Activated naive CD8-positive, alpha-beta T cell treated with anti-CD3 and anti-CD28 coated beads, Interleukin-2, amount 50 U/mL, for 24 hours (primary cell): Measurements from ENCODE around the gene CNIH1.
"Not testable (repeated sequence)": the region's sequence is repeated elsewhere in the genome, so short reads cannot be mapped to it uniquely, and the experiment has no call there.

Experiments
- ATAC-seq: fragments of 150-1000 bp; cut with Tn5 transposase; one replicate; pipeline ENCODE4 v1.10.0; 2021
- DNase-seq: peaks from one replicate; pipeline ENCODE4 v3.0.0; 2021
- H3K27ac Mint-ChIP-seq: one replicate; pipeline ENCODE4 v1.8.0; 2021; ENCODE audit warnings: mild to moderate bottlenecking, mixed read lengths
- H3K27me3 Mint-ChIP-seq: one replicate; pipeline ENCODE4 v1.8.0; 2021; ENCODE audit warnings: mixed read lengths
- H3K36me3 Mint-ChIP-seq: one replicate; pipeline ENCODE4 v1.8.0; 2021; ENCODE audit warnings: low read depth, mixed read lengths
- H3K4me1 Mint-ChIP-seq: one replicate; pipeline ENCODE4 v1.8.0; 2021; ENCODE audit warnings: mixed read lengths
- H3K4me3 Mint-ChIP-seq: one replicate; pipeline ENCODE4 v1.8.0; 2021; ENCODE audit warnings: mild to moderate bottlenecking, moderate library complexity, mixed read lengths
- H3K9me3 Mint-ChIP-seq: one replicate; pipeline ENCODE4 v1.8.0; 2021; ENCODE audit warnings: mixed read lengths

CNIH1 gene

DNA sequence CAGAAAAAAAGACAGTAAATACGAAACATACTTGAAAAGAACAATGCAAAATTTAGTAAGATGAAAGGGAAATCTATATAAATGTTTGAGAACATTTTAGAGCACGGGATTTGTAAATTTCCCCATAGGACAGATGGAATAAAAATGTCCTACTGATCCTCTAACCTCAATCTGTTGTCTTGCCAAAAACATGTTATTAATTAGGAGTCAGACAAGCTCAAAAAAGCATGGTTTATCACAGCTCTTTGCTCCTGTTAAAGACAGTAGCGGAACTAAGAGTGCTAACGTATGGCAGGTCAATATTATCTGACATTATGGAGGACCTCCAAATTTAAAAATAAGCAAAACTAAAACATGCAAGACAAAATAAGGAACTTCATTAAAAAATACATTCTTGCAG lies 34.7 kb upstream of the CNIH1 start:
- Mint-ChIP-seq H3K9me3 (no peaks in the 10 kb centered on the region), H3K27ac (no peak overlapping the region), H3K4me1 (peaks cover 16% of the 10 kb centered on the region), H3K27me3 (no peaks in the 10 kb centered on the region), H3K36me3 (peaks cover 37% of the 10 kb centered on the region), H3K4me3 (no peak overlapping the region)
- ATAC-seq = no peak
- no peak for DNase-seq

DNA sequence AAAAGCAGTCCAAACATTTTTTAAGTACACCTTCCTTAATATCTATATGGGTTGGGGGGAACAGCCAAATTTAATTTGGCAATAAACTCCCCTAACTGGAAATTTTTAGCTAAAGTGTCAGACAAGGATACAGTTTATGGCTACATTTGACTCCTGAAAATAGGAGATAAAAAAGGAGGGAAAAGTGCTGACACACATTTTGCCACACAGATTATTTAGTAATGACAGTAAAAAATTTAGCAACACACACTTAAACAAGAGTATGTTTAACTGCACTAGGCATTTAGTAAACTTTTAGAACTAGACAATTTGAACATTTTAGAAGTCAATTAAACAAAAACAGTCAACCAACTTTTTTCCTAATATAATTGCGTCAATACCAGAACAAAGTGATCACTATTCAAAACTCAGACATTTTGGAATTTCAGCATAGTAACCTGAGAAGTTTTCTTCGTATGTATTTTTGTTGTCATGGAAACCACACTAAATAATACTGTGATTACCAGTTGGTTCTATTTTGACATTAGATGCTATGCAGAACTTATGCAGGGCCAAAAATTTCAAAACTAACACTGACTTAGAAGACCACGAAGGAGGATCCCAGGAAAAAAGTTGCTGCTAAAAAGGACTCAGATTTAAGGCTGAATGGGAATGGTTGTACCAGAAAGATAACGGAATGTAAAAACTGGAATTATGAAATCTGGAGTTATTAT lies 34.2 kb upstream of the CNIH1 start:
- peaks cover 36% of the 10 kb centered on the region for H3K36me3 Mint-ChIP-seq
- H3K4me1 Mint-ChIP-seq = peaks cover 16% of the 10 kb centered on the region
- no peak for DNase-seq
- H3K9me3 Mint-ChIP-seq = no peaks in the 10 kb centered on the region
- H3K27me3 Mint-ChIP-seq = no peaks in the 10 kb centered on the region
- no peak for ATAC-seq
- no peak overlapping the region for H3K4me3 Mint-ChIP-seq
- H3K27ac Mint-ChIP-seq = no peak overlapping the region

DNA sequence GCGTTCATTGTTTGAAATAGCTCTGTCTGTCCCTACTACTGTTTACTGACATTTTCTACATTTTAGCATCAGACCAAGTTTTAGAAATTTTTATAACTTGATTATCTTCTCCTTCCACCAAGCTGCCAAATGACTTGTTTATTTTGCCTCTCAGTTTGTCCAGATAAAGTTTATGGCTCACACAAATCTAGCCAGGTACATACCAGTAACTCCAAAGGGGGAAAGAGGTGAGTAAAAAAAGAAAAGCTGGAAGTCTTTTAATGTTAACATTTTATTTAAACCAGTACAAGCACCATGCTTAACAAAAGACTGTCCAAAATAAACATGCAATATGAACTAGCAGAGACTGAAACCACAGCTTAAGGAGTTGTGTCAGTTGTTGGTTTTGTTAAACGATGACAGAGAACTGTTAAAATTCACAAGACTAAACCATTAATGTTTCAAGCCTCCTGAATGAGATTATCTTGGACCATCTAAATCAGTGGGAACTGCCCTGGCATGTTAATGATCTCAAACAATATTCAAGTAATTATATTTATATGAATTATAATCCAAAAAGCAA lies 33.1 kb upstream of the CNIH1 start:
- H3K27ac Mint-ChIP-seq = no peak overlapping the region
- DNase-seq (no peak), ATAC-seq (no peak)
- H3K4me1 Mint-ChIP-seq = peaks cover 16% of the 10 kb centered on the region
- H3K27me3 Mint-ChIP-seq = no peaks in the 10 kb centered on the region
- H3K9me3 Mint-ChIP-seq = no peaks in the 10 kb centered on the region
- H3K36me3 Mint-ChIP-seq = peaks cover 30% of the 10 kb centered on the region
- no peak overlapping the region for H3K4me3 Mint-ChIP-seq

DNA sequence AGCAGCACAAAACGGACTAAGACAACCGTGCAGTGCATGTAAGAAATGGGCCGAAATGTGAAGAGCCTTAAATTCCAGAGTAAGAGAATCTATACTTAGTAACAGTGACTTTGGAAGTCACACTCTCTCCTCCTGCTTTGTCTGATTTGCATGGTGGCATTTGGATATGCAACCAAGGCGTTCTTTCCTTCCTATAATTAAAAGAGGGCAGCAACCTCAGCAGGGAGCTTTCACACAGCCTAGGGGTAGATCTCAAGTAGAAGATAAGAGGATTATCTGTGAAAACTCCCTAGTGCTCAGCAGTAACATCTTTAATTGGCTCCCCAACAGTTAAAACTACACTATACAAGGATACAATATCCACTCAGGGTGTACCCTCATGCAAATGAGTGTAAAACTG lies 31.1 kb upstream of the CNIH1 start:
- Mint-ChIP-seq H3K4me1 (peaks cover 11% of the 10 kb centered on the region), H3K36me3 (peaks cover 34% of the 10 kb centered on the region), H3K27ac (no peak overlapping the region), H3K9me3 (peaks cover 9% of the 10 kb centered on the region), H3K27me3 (no peaks in the 10 kb centered on the region), H3K4me3 (no peak overlapping the region)
- ATAC-seq = no peak
- no peak for DNase-seq

DNA sequence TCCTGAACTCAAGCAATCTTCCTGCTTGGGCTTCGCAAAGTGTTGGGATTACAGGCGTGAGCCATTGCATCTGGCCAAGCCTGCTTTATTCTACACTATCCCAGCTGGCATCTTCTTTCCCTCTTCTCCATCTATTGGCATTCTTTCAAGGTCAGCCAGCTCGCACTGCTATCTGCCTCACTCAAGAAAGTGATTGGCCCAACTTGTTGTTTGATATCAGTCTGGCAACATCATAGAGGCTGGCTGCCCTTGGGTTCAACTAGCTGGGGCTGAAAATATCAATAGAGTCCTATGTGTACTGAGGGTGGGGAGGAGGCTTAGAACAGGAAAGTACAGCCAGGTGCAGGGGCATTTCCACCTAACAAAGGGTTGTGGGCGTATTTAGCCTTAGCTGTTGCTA lies 30.5 kb upstream of the CNIH1 start:
- DNase-seq = no peak
- H3K9me3 Mint-ChIP-seq = peaks cover 10% of the 10 kb centered on the region
- no peak overlapping the region for H3K4me3 Mint-ChIP-seq
- no peak overlapping the region for H3K27ac Mint-ChIP-seq
- no peaks in the 10 kb centered on the region for H3K27me3 Mint-ChIP-seq
- ATAC-seq = no peak
- H3K4me1 Mint-ChIP-seq = peaks cover 7% of the 10 kb centered on the region
- H3K36me3 Mint-ChIP-seq = peaks cover 31% of the 10 kb centered on the region

DNA sequence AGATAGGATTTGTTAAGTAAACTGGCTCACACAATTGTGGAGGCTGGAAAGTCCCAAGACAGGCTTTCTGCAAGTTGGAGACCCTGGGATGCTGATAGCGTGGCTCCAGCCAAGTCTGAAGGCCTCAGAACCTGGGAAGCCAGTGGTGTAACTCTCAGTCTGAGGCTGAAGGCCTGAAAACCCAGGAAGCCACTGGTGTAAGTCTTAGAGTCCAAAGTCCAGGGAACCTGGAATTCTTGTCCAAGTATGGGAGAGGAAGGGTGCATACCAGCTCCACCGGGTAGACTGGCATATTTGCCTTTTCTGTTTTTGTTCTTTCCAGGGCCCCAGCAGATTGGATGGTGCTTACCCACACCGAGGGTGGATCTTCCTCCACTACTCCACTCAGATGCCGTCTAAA lies 29.5 kb upstream of the CNIH1 start:
- Mint-ChIP-seq H3K9me3 (peaks cover 10% of the 10 kb centered on the region), H3K4me1 (peaks cover 2% of the 10 kb centered on the region), H3K27me3 (no peaks in the 10 kb centered on the region), H3K27ac (no peak overlapping the region), H3K36me3 (peaks cover 26% of the 10 kb centered on the region), H3K4me3 (no peak overlapping the region)
- no peak for DNase-seq
- ATAC-seq = no peak

DNA sequence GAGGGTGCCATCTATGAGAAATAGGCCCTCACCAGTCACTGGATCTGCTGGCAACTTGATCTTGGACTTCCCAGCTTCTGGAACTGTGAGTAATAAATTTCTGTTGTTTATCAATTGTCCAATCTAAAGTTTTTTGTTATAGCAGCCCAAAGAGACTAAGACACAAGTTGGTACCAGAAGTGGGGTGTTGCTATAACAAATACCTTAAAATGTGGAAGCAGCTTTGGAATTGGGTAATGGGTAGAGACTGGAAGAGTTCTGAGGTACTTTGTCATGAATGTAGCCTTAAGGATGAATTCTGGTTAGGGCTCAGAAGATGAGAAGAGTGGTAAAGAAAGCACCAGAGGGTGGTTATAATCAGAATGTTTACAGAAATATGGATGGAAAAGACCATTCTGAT lies 26.1 kb upstream of the CNIH1 start:
- Mint-ChIP-seq H3K27ac (no peak overlapping the region), H3K4me3 (no peak overlapping the region)
- ATAC-seq = no peak

DNA sequence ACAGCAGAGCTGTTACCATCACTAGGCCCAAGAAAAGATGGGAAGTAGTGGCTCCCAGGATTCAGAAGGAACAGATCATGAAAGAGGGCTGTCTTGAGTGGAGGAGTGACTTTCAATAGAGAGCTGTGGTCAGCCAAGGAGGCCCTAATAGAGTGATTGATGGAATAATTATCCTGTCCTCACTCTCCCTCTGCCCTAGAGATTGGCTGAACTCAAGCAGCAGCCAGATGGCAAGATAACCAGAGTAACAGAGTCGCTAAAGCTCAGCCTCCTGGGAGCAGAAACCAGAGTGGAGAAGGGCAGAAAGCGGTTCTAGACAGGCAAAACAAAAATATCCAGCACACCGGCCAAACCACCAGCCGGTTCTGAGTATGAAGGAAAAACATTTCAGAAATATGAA lies 24.5 kb upstream of the CNIH1 start:
- no peak overlapping the region for H3K4me3 Mint-ChIP-seq
- ATAC-seq = no peak
- peaks cover 13% of the 10 kb centered on the region for H3K4me1 Mint-ChIP-seq
- no peak for DNase-seq
- H3K27ac Mint-ChIP-seq = no peak overlapping the region
- H3K36me3 Mint-ChIP-seq = peaks cover 15% of the 10 kb centered on the region
- peaks cover 10% of the 10 kb centered on the region for H3K9me3 Mint-ChIP-seq
- no peaks in the 10 kb centered on the region for H3K27me3 Mint-ChIP-seq

More for the DNA sequence above, 26.1 kb upstream of the CNIH1 start:
- Mint-ChIP-seq H3K4me1 (peaks cover 6% of the 10 kb centered on the region), H3K36me3 (peaks cover 15% of the 10 kb centered on the region), H3K27me3 (no peaks in the 10 kb centered on the region), H3K9me3 (peaks cover 10% of the 10 kb centered on the region)
- DNase-seq = no peak

DNA sequence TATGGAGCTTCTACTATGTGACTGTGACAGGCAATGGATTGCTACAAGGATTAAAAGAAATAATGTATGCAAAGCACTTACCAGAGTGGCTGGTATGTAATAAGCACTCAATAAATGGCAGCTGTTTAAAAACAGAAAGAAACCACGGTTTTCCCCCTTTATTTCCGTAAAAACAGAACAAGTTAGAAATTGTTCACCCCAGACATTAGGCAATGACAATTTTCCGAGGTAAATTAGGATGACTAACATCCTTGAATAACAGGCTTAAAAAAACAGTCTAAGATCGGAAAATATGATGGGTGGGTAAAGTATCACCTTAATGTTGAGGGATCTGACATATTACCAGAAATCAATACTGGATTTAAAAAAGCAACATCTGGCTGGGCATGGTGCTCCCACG lies 20.9 kb upstream of the CNIH1 start:
- peaks cover 13% of the 10 kb centered on the region for H3K4me1 Mint-ChIP-seq
- no peaks in the 10 kb centered on the region for H3K27me3 Mint-ChIP-seq
- ATAC-seq (peak; percentile 73), DNase-seq (no peak)
- H3K27ac Mint-ChIP-seq = peak overlapping the region; percentile 66
- peaks cover 7% of the 10 kb centered on the region for H3K36me3 Mint-ChIP-seq
- peaks cover 6% of the 10 kb centered on the region for H3K9me3 Mint-ChIP-seq
- no peak overlapping the region for H3K4me3 Mint-ChIP-seq

DNA sequence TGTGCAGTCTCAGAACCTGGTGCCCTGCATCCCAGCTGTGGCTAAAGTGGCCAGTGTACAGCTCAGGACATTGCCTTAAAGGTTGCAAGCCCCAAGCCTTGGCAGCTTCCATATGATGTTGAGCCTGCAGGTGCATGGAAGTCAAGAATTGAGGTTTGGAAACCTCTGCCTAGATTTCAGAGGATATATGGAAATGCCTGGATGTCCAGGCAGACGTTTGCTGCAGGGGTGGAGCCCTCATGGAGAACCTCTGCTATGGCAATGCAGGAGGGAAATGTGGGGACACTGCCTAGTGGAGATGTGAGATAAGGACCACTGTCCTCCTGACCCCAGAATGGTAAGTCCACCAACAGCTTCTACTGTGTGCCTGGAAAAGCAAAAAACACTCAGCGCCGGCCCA lies 17.9 kb upstream of the CNIH1 start:
- peaks cover 13% of the 10 kb centered on the region for H3K4me1 Mint-ChIP-seq

DNA sequence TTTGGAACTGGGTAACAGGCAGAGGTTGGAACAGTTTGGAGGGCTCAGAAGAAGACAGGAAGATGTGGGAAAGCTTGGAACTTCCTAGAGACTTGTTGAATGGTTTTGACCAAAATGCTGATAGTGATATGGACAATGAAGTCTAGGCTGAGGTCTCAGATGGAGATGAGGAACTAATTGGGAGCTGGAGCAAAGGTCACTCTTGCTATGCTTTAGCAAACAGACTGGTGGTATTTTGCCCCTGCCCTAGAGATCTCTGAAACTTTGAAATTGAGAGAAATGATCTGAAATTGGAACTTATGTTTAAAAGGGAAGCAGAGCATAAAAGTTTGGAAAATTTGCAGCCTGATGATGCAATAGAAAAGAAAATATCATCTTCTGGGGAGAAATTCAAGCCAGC lies 17.4 kb upstream of the CNIH1 start:
- not testable (repeated sequence) for H3K27me3 Mint-ChIP-seq, H3K4me3 Mint-ChIP-seq, H3K27ac Mint-ChIP-seq, ATAC-seq, H3K9me3 Mint-ChIP-seq, DNase-seq, H3K36me3 Mint-ChIP-seq
- H3K4me1 Mint-ChIP-seq = peaks cover 13% of the 10 kb centered on the region

More for the DNA sequence above, 17.9 kb upstream of the CNIH1 start:
- H3K27ac Mint-ChIP-seq = no peak overlapping the region
- no peak for DNase-seq
- no peaks in the 10 kb centered on the region for H3K27me3 Mint-ChIP-seq
- no peak for ATAC-seq
- H3K36me3 Mint-ChIP-seq = peaks cover 7% of the 10 kb centered on the region
- H3K9me3 Mint-ChIP-seq = peaks cover 6% of the 10 kb centered on the region
- no peak overlapping the region for H3K4me3 Mint-ChIP-seq

DNA sequence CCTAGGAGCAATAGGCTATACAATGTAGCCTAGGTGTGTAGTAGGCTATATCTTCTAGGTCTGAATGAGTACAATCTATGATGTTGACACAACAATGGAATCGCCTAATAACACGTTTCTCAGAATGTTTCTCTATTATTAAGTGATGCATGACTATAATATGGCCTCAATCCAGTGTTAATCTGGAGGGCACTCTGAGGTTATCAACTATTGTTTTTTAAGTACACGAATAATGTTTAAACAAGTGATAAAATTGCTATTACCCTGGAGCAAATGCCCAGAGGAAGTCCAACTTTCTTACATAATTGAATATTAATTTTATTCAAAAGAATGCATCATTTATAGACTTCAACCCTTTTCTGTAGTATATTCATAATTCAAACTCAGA lies 16.4 kb upstream of the CNIH1 start:
- no peak overlapping the region for H3K27ac Mint-ChIP-seq
- no peak overlapping the region for H3K4me3 Mint-ChIP-seq
- DNase-seq (no peak), ATAC-seq (no peak)
- H3K27me3 Mint-ChIP-seq = no peaks in the 10 kb centered on the region
- H3K4me1 Mint-ChIP-seq = peaks cover 11% of the 10 kb centered on the region
- H3K9me3 Mint-ChIP-seq = peaks cover 6% of the 10 kb centered on the region
- H3K36me3 Mint-ChIP-seq = peaks cover 7% of the 10 kb centered on the region

DNA sequence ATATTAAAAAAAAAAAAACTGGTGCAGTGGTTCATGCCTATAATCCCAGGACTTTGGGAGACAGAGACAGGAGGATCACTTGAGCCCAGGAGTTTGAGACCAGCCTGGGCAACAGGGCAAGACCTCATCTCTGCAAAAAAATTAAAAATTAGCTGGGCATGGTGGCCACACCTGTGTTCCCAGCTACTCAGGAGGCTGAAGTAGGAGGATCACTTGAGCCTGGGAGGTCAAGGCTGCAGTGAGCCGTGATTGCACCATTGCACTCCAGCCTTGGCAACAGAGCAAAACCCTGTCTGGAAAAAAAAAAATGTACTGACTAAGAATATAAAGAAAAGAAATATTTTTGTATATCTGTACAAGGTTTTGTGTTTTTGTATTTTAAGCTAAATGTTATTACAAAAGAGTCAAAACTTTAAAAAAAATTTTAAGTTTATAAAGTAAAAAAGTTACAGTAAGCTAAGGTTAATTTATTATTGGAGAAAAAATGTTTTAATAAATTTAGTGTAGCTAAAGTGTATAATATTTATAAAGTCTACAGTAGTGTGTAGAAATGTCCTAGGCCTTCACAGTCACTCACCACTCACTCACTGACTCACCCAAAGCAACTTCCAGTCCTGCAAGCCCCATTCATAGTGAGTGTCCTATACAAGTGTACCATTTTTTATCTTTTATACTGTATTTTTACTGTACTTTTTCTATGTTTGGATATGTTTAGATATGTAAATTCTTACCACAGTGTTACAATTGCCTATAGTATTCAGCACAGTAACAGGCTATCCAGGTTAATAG lies 15.8 kb upstream of the CNIH1 start:
- H3K36me3 Mint-ChIP-seq = not testable (repeated sequence)

DNA sequence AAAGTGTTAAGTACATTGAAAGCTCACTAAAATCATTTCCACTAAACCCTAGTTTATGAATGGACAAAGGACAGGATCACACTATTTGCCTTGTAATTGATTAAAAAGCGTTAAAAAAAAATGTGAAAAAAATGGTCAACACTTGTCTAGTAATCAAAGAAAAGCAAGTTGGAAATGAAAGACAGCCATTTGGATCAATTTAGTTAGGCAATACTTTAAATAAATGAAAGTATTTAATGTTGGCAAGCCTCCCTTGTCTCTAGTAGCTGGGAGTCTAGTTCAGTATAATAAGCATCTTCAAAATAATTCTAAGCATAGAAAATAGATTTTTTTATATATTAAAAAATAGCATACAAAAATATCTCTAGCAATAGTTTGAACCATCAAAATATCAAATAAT lies 14.2 kb upstream of the CNIH1 start:
- Mint-ChIP-seq H3K4me3 (no peak overlapping the region), H3K9me3 (peaks cover 6% of the 10 kb centered on the region), H3K36me3 (peaks cover 7% of the 10 kb centered on the region), H3K27me3 (no peaks in the 10 kb centered on the region), H3K27ac (no peak overlapping the region), H3K4me1 (peaks cover 7% of the 10 kb centered on the region)
- no peak for ATAC-seq
- DNase-seq = no peak

More for the DNA sequence above, 15.8 kb upstream of the CNIH1 start:
- not testable (repeated sequence) for ATAC-seq, H3K9me3 Mint-ChIP-seq, H3K4me3 Mint-ChIP-seq, H3K4me1 Mint-ChIP-seq, DNase-seq, H3K27ac Mint-ChIP-seq, H3K27me3 Mint-ChIP-seq

DNA sequence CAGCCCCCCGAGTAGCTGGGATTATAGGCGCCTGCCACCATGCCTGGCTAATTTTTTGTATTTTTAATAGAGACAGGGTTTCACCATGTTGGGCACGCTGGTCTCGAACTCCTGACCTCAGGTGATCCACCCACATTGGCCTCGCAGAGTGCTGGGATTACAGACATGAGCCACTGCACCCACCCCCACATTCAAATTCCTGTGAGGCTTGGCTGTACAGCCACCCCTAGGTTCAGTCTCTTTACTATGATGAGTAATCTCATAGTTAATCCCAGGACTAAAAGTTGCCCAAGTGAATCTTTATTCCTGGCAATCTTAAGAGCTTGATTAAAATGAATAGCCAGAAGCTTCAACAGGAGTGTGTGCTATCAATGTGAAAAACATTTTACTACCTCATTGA lies 12.8 kb upstream of the CNIH1 start:
- not testable (repeated sequence) for H3K27me3 Mint-ChIP-seq, H3K4me3 Mint-ChIP-seq, H3K36me3 Mint-ChIP-seq, ATAC-seq, H3K9me3 Mint-ChIP-seq, DNase-seq, H3K27ac Mint-ChIP-seq
- peaks cover 16% of the 10 kb centered on the region for H3K4me1 Mint-ChIP-seq
